ENCODE results near the gene CLPSL1. TPM values are rescaled to one million over a fixed set of nuclear protein-coding genes. Genes with fewer than 3 reads are reported as not detected.

CLPSL1 gene
- total RNA-seq, 1 experiment from 2014 or later, result not detected

DNA sequence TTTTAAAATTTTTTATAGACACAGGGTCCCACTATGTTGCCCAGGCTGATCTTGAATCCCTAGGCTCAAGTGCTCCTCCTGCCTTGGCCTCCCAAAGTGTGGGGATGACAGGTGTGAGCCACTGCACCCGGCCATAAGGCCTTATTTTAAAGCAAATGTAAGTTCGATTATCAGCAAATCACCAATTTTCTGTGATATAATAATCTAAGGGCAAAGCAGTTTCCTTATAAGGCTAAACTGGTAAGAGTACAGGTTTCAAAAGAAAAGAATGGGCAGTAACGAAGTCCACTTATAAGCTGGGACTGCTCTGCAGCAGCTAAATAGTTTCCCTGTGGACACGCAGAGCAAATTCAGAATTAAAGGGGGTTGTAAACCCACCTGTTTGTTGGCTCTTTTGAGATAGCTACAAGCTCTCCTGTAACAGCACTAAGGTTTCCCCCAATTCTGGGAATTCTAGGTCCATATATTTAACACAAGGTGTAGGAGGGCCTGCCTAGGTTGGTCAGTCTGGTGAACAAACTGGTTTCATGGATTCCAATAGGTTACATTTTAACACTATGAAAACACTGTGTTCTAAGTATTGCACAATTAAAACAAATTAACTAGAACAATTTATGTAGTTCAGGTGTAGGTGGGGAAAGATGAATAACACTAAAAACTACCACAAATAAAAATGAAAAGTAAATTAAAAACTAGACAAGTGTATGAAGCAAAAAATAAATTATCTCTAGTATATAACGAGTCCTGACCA lies 50.6 kb downstream of the CLPSL1 start:
- Histone ChIP-seq H3K4me1 (ENCODE audit: control insufficient read depth, insufficient read depth, low read length) (no peaks in the 10 kb centered on the region), H3K36me3 (ENCODE audit: control insufficient read depth, insufficient read depth, low read length) (peaks cover 18% of the 10 kb centered on the region), H3K27me3 (ENCODE audit: control insufficient read depth, insufficient read depth, low read length) (no peaks in the 10 kb centered on the region), H3K27ac (ENCODE audit: low read length) (no peak overlapping the region), H3K9me3 (ENCODE audit: control insufficient read depth, insufficient read depth, low read depth, low read length) (no peaks in the 10 kb centered on the region), H3K4me3 (ENCODE audit: low read depth in 2 of 2, low read length in 2 of 2) (no peak overlapping the region)
- CTCF ChIA-PET, result no interaction called here
- TF ChIP-seq POLR2AphosphoS5 (IDR thresholded peaks at IDR 0.05; ENCODE audit: low read depth, low read length), result no peak
- no peak for TF ChIP-seq SIN3A (IDR thresholded peaks at IDR 0.05; ENCODE audit: borderline replicate concordance, insufficient read depth, low read depth, low read length)
- TF ChIP-seq CTCF (IDR thresholded peaks at IDR 0.05), result no peak
- TF ChIP-seq REST (IDR thresholded peaks at IDR 0.05; ENCODE audit: insufficient read depth in 1 of 2, low read depth in 2 of 2, low read length in 1 of 2), result no peak
- no peak for TF ChIP-seq TCF7L2 (IDR thresholded peaks at IDR 0.05; ENCODE audit: low read depth, low read length)
- ATAC-seq (peak; percentile 48), DNase-seq (ENCODE audit: low read depth, low spot score) (no peak)
- in situ Hi-C loops (cut with HindIII; ENCODE audit: low pct_unique_long_range_greater_than_20kb, low sequenced_read_pairs), result no loop called here
- no TSS peak for BruUV-seq (replicated peaks)
- intact Hi-C loops (cut with micrococcal nuclease; ENCODE audit: unreplicated experiment), result no loop called here
- POLR2A ChIA-PET, result no interaction called here

GRCh38 chr6:35833536-35833935 lies 52.7 kb downstream of the CLPSL1 start:
- H3K4me3 ChIP-seq (ENCODE audit: low read depth in 2 of 2, low read length in 2 of 2), result no peak overlapping the region
- intact Hi-C loops (cut with micrococcal nuclease; ENCODE audit: unreplicated experiment), result no loop called here
- CTCF ChIA-PET, result no interaction called here
- TF ChIP-seq CTCF (IDR thresholded peaks at IDR 0.05) (no peak), POLR2AphosphoS5 (IDR thresholded peaks at IDR 0.05; ENCODE audit: low read depth, low read length) (no peak), TCF7L2 (IDR thresholded peaks at IDR 0.05; ENCODE audit: low read depth, low read length) (no peak), REST (IDR thresholded peaks at IDR 0.05; ENCODE audit: insufficient read depth in 1 of 2, low read depth in 2 of 2, low read length in 1 of 2) (no peak), SIN3A (IDR thresholded peaks at IDR 0.05; ENCODE audit: borderline replicate concordance, insufficient read depth, low read depth, low read length) (no peak)
- BruUV-seq (replicated peaks), result no TSS peak
- no peak for DNase-seq (ENCODE audit: low read depth, low spot score)
- no peaks in the 10 kb centered on the region for H3K27me3 ChIP-seq (ENCODE audit: control insufficient read depth, insufficient read depth, low read length)
- no peak overlapping the region for H3K27ac ChIP-seq (ENCODE audit: low read length)
- no peaks in the 10 kb centered on the region for H3K9me3 ChIP-seq (ENCODE audit: control insufficient read depth, insufficient read depth, low read depth, low read length)
- peaks cover 26% of the 10 kb centered on the region for H3K36me3 ChIP-seq (ENCODE audit: control insufficient read depth, insufficient read depth, low read length)
- H3K4me1 ChIP-seq (ENCODE audit: control insufficient read depth, insufficient read depth, low read length), result no peaks in the 10 kb centered on the region
- POLR2A ChIA-PET, result no interaction called here
- in situ Hi-C loops (cut with HindIII; ENCODE audit: low pct_unique_long_range_greater_than_20kb, low sequenced_read_pairs), result no loop called here
- no peak for ATAC-seq
